ENCODE results near the gene SEPSECS. TPM values are rescaled to one million over a fixed set of nuclear protein-coding genes. Genes with fewer than 3 reads are reported as not detected.
A peak's percentile ranks its signal among the peaks of the same experiment; 100 is the strongest.

Gene SEPSECS
- total and polyA plus RNA-seq, 4 donors = 3.3 to 9.4 (median 5.5) TPM

- Histone ChIP-seq H3K27me3 (ENCODE audit: control insufficient read depth in 1 of 2, insufficient read depth in 2 of 2, low read length in 1 of 2) (no peaks in the 10 kb centered on the region), H3K4me3 (ENCODE audit: low read length in 2 of 2) (no peak overlapping the region), H3K27ac (ENCODE audit: low read depth in 1 of 2, low read length in 2 of 2) (no peak overlapping the region), H3K36me3 (ENCODE audit: control insufficient read depth in 1 of 2, insufficient read depth in 2 of 2, low read length in 1 of 2) (no peaks in the 10 kb centered on the region), H3K9me3 (ENCODE audit: control insufficient read depth, low read length) (no peaks in the 10 kb centered on the region), H3K4me1 (ENCODE audit: control insufficient read depth in 1 of 2, insufficient read depth in 2 of 2, low read length in 2 of 2) (no peaks in the 10 kb centered on the region)
- DNase-seq (no peak), ATAC-seq (ENCODE audit: low FRiP score) (no peak)
- intact Hi-C loops (cut with DNase I) = loop anchor here in 1 of 2 donors (10.0 kb wide), 1 partner anchor 152 kb away; the partner anchor contains the start of gene ZCCHC4
- 41 to 92% methylated on average over 1 of the region's 1 CpG for WGBS, 2 donors
Measured at GRCh38 chr4:25162566-25162965, 2.3 kb upstream of the SEPSECS start.

GRCh38 chr4:25161593-25161950 lies 1.3 kb upstream of the SEPSECS start:
- intact Hi-C loops (cut with DNase I) = loop anchor here in 1 of 2 donors (10.0 kb wide), 1 partner anchor 153 kb away; the partner anchor contains the start of gene ZCCHC4
- WGBS, 2 donors = 15 to 39% methylated on average over 2 of the region's 2 CpGs
- DNase-seq (peak in 1 of 2 donors; percentile 42), ATAC-seq (ENCODE audit: low FRiP score) (no peak)
- no peaks in the 10 kb centered on the region for H3K9me3 ChIP-seq (ENCODE audit: control insufficient read depth, low read length)
- no peaks in the 10 kb centered on the region for H3K4me1 ChIP-seq (ENCODE audit: control insufficient read depth in 1 of 2, insufficient read depth in 2 of 2, low read length in 2 of 2)
- H3K27me3 ChIP-seq (ENCODE audit: control insufficient read depth in 1 of 2, insufficient read depth in 2 of 2, low read length in 1 of 2) = no peaks in the 10 kb centered on the region
- peak overlapping the region in 1 of 2 donors; percentile 16 for H3K4me3 ChIP-seq (ENCODE audit: low read length in 2 of 2)
- H3K27ac ChIP-seq (ENCODE audit: low read depth in 1 of 2, low read length in 2 of 2) = peak overlapping the region in 1 of 2 donors; percentile 24
- H3K36me3 ChIP-seq (ENCODE audit: control insufficient read depth in 1 of 2, insufficient read depth in 2 of 2, low read length in 1 of 2) = no peaks in the 10 kb centered on the region

GRCh38 chr4:25160714-25161592 lies 704 bp upstream of the SEPSECS start:
- Histone ChIP-seq H3K9me3 (ENCODE audit: control insufficient read depth, low read length) (no peaks in the 10 kb centered on the region), H3K27me3 (ENCODE audit: control insufficient read depth in 1 of 2, insufficient read depth in 2 of 2, low read length in 1 of 2) (no peaks in the 10 kb centered on the region), H3K4me1 (ENCODE audit: control insufficient read depth in 1 of 2, insufficient read depth in 2 of 2, low read length in 2 of 2) (no peaks in the 10 kb centered on the region), H3K36me3 (ENCODE audit: control insufficient read depth in 1 of 2, insufficient read depth in 2 of 2, low read length in 1 of 2) (no peaks in the 10 kb centered on the region), H3K4me3 (ENCODE audit: low read length in 2 of 2) (peak overlapping the region; percentile 49 to 63), H3K27ac (ENCODE audit: low read depth in 1 of 2, low read length in 2 of 2) (peak overlapping the region; percentile 24 to 83)
- peak; percentile 37 for ATAC-seq (ENCODE audit: low FRiP score)
- 7 to 14% methylated on average over 16 of the region's 16 CpGs for WGBS, 2 donors
- intact Hi-C loops (cut with DNase I) = loop anchor here in 1 of 2 donors (10.0 kb wide), 1 partner anchor 154 kb away; the partner anchor contains the start of gene ZCCHC4
- no peak for DNase-seq

- no peaks in the 10 kb centered on the region for H3K36me3 ChIP-seq (ENCODE audit: control insufficient read depth in 1 of 2, insufficient read depth in 2 of 2, low read length in 1 of 2)
- intact Hi-C loops (cut with DNase I) = no loop called here
Measured at GRCh38 chr4:25158817-25159216, 1.4 kb downstream of the SEPSECS start.

GRCh38 chr4:25157081-25157480 lies 3.2 kb downstream of the SEPSECS start:
- Histone ChIP-seq H3K27ac (ENCODE audit: low read depth in 1 of 2, low read length in 2 of 2) (no peak overlapping the region), H3K27me3 (ENCODE audit: control insufficient read depth in 1 of 2, insufficient read depth in 2 of 2, low read length in 1 of 2) (no peaks in the 10 kb centered on the region), H3K36me3 (ENCODE audit: control insufficient read depth in 1 of 2, insufficient read depth in 2 of 2, low read length in 1 of 2) (no peaks in the 10 kb centered on the region), H3K9me3 (ENCODE audit: control insufficient read depth, low read length) (no peaks in the 10 kb centered on the region), H3K4me3 (ENCODE audit: low read length in 2 of 2) (no peak overlapping the region), H3K4me1 (ENCODE audit: control insufficient read depth in 1 of 2, insufficient read depth in 2 of 2, low read length in 2 of 2) (no peaks in the 10 kb centered on the region)
- ATAC-seq (ENCODE audit: low FRiP score) = no peak
- intact Hi-C loops (cut with DNase I) = no loop called here
- 78 to 80% methylated on average over 1 of the region's 1 CpG for WGBS, 2 donors
- no peak for DNase-seq

More at GRCh38 chr4:25158817-25159216, 1.4 kb downstream of the SEPSECS start:
- H3K27ac ChIP-seq (ENCODE audit: low read depth in 1 of 2, low read length in 2 of 2) = no peak overlapping the region
- no peaks in the 10 kb centered on the region for H3K4me1 ChIP-seq (ENCODE audit: control insufficient read depth in 1 of 2, insufficient read depth in 2 of 2, low read length in 2 of 2)
- 90 to 91% methylated on average over 7 of the region's 7 CpGs for WGBS, 2 donors
- no peak overlapping the region for H3K4me3 ChIP-seq (ENCODE audit: low read length in 2 of 2)
- H3K9me3 ChIP-seq (ENCODE audit: control insufficient read depth, low read length) = no peaks in the 10 kb centered on the region
- H3K27me3 ChIP-seq (ENCODE audit: control insufficient read depth in 1 of 2, insufficient read depth in 2 of 2, low read length in 1 of 2) = no peaks in the 10 kb centered on the region
- no peak for DNase-seq
- ATAC-seq (ENCODE audit: low FRiP score) = no peak

- Histone ChIP-seq H3K4me3 (ENCODE audit: low read length in 2 of 2) (no peak overlapping the region), H3K27ac (ENCODE audit: low read depth in 1 of 2, low read length in 2 of 2) (no peak overlapping the region), H3K36me3 (ENCODE audit: control insufficient read depth in 1 of 2, insufficient read depth in 2 of 2, low read length in 1 of 2) (peaks cover 0 to 1% of the 10 kb centered on the region in 2 donors), H3K4me1 (ENCODE audit: control insufficient read depth in 1 of 2, insufficient read depth in 2 of 2, low read length in 2 of 2) (no peaks in the 10 kb centered on the region), H3K9me3 (ENCODE audit: control insufficient read depth, low read length) (no peaks in the 10 kb centered on the region), H3K27me3 (ENCODE audit: control insufficient read depth in 1 of 2, insufficient read depth in 2 of 2, low read length in 1 of 2) (no peaks in the 10 kb centered on the region)
- no peak for DNase-seq
- 92 to 93% methylated on average over 5 of the region's 5 CpGs for WGBS, 2 donors
- ATAC-seq (ENCODE audit: low FRiP score) = no peak
- intact Hi-C loops (cut with DNase I) = no loop called here
Measured at GRCh38 chr4:25155947-25156346, 4.3 kb downstream of the SEPSECS start.

- no peak overlapping the region for H3K27ac ChIP-seq (ENCODE audit: low read depth in 1 of 2, low read length in 2 of 2)
Measured at GRCh38 chr4:25154594-25155265, 5.5 kb downstream of the SEPSECS start.

GRCh38 chr4:25146076-25146475 lies 14.2 kb downstream of the SEPSECS start:
- Histone ChIP-seq H3K4me3 (ENCODE audit: low read length in 2 of 2) (no peak overlapping the region), H3K36me3 (ENCODE audit: control insufficient read depth in 1 of 2, insufficient read depth in 2 of 2, low read length in 1 of 2) (no peaks in the 10 kb centered on the region), H3K27me3 (ENCODE audit: control insufficient read depth in 1 of 2, insufficient read depth in 2 of 2, low read length in 1 of 2) (no peaks in the 10 kb centered on the region), H3K27ac (ENCODE audit: low read depth in 1 of 2, low read length in 2 of 2) (no peak overlapping the region), H3K4me1 (ENCODE audit: control insufficient read depth in 1 of 2, insufficient read depth in 2 of 2, low read length in 2 of 2) (no peaks in the 10 kb centered on the region), H3K9me3 (ENCODE audit: control insufficient read depth, low read length) (no peaks in the 10 kb centered on the region)
- ATAC-seq (ENCODE audit: low FRiP score) = no peak
- DNase-seq = no peak
- WGBS, 2 donors = 83 to 84% methylated on average over 1 of the region's 1 CpG
- intact Hi-C loops (cut with DNase I) = loop anchor here in 1 of 2 donors (5.0 to 10.0 kb wide), 2 partner anchors 169 to 661 kb away; no protein-coding TSS in a partner anchor

More at GRCh38 chr4:25154594-25155265, 5.5 kb downstream of the SEPSECS start:
- no peaks in the 10 kb centered on the region for H3K9me3 ChIP-seq (ENCODE audit: control insufficient read depth, low read length)
- 93% methylated on average over 4 of the region's 4 CpGs for WGBS, 2 donors
- H3K36me3 ChIP-seq (ENCODE audit: control insufficient read depth in 1 of 2, insufficient read depth in 2 of 2, low read length in 1 of 2) = peaks cover 0 to 1% of the 10 kb centered on the region in 2 donors
- intact Hi-C loops (cut with DNase I) = no loop called here
- no peaks in the 10 kb centered on the region for H3K4me1 ChIP-seq (ENCODE audit: control insufficient read depth in 1 of 2, insufficient read depth in 2 of 2, low read length in 2 of 2)
- no peaks in the 10 kb centered on the region for H3K27me3 ChIP-seq (ENCODE audit: control insufficient read depth in 1 of 2, insufficient read depth in 2 of 2, low read length in 1 of 2)
- no peak for ATAC-seq (ENCODE audit: low FRiP score)
- no peak overlapping the region for H3K4me3 ChIP-seq (ENCODE audit: low read length in 2 of 2)
- no peak for DNase-seq

Data from aorta (tissue), 5 donors.